Measurements from ENCODE around the gene ZDHHC14. TPM values are rescaled to one million over a fixed set of nuclear protein-coding genes. Genes with fewer than 3 reads are reported as not detected.
"Not testable (repeated sequence)": the region's sequence is repeated elsewhere in the genome, so short reads cannot be mapped to it uniquely, and the experiment has no call there.

ZDHHC14 gene
- total RNA-seq, 1 donor from 2014 or later: 5.1 TPM

- Mint-ChIP-seq H3K4me3 (ENCODE audit: unreplicated experiment) (no peak overlapping the region), H3K36me3 (ENCODE audit: unreplicated experiment) (no peaks in the 10 kb centered on the region), H3K27ac (ENCODE audit: unreplicated experiment) (no peak overlapping the region), H3K27me3 (ENCODE audit: unreplicated experiment) (no peaks in the 10 kb centered on the region), H3K4me1 (ENCODE audit: low read depth, unreplicated experiment) (peaks cover 34% of the 10 kb centered on the region), H3K9me3 (ENCODE audit: unreplicated experiment) (no peaks in the 10 kb centered on the region)
- no peak for DNase-seq
- no peak for TF ChIP-seq CTCF (IDR thresholded peaks at IDR 0.05; ENCODE audit: partially characterized antibody, unreplicated experiment)
Observed at GRCh38 chr6:157459327-157459726, 78.3 kb downstream of the ZDHHC14 start.

- no peak for TF ChIP-seq CTCF (IDR thresholded peaks at IDR 0.05; ENCODE audit: partially characterized antibody, unreplicated experiment)
- DNase-seq: no peak
- Mint-ChIP-seq H3K36me3 (ENCODE audit: unreplicated experiment) (no peaks in the 10 kb centered on the region), H3K4me3 (ENCODE audit: unreplicated experiment) (no peak overlapping the region), H3K4me1 (ENCODE audit: low read depth, unreplicated experiment) (peaks cover 32% of the 10 kb centered on the region), H3K27me3 (ENCODE audit: unreplicated experiment) (no peaks in the 10 kb centered on the region), H3K9me3 (ENCODE audit: unreplicated experiment) (no peaks in the 10 kb centered on the region), H3K27ac (ENCODE audit: unreplicated experiment) (no peak overlapping the region)
Observed at GRCh38 chr6:157460182-157460999, 79.4 kb downstream of the ZDHHC14 start.

GRCh38 chr6:157461000-157461915 lies 80.3 kb downstream of the ZDHHC14 start:
- peaks cover 27% of the 10 kb centered on the region for H3K4me1 Mint-ChIP-seq (ENCODE audit: low read depth, unreplicated experiment)
- no peak overlapping the region for H3K27ac Mint-ChIP-seq (ENCODE audit: unreplicated experiment)
- no peaks in the 10 kb centered on the region for H3K36me3 Mint-ChIP-seq (ENCODE audit: unreplicated experiment)
- no peak for TF ChIP-seq CTCF (IDR thresholded peaks at IDR 0.05; ENCODE audit: partially characterized antibody, unreplicated experiment)
- DNase-seq: no peak
- H3K4me3 Mint-ChIP-seq (ENCODE audit: unreplicated experiment): no peak overlapping the region
- no peaks in the 10 kb centered on the region for H3K27me3 Mint-ChIP-seq (ENCODE audit: unreplicated experiment)
- H3K9me3 Mint-ChIP-seq (ENCODE audit: unreplicated experiment): no peaks in the 10 kb centered on the region

GRCh38 chr6:157462956-157463742 lies 82.2 kb downstream of the ZDHHC14 start:
- H3K36me3 Mint-ChIP-seq (ENCODE audit: unreplicated experiment): no peaks in the 10 kb centered on the region
- TF ChIP-seq CTCF (IDR thresholded peaks at IDR 0.05; ENCODE audit: partially characterized antibody, unreplicated experiment): no peak
- H3K9me3 Mint-ChIP-seq (ENCODE audit: unreplicated experiment): no peaks in the 10 kb centered on the region
- no peak overlapping the region for H3K4me3 Mint-ChIP-seq (ENCODE audit: unreplicated experiment)
- H3K4me1 Mint-ChIP-seq (ENCODE audit: low read depth, unreplicated experiment): peaks cover 23% of the 10 kb centered on the region
- no peaks in the 10 kb centered on the region for H3K27me3 Mint-ChIP-seq (ENCODE audit: unreplicated experiment)
- DNase-seq: no peak
- no peak overlapping the region for H3K27ac Mint-ChIP-seq (ENCODE audit: unreplicated experiment)

GRCh38 chr6:157463743-157464135 lies 82.7 kb downstream of the ZDHHC14 start:
- not testable (repeated sequence) for H3K36me3 Mint-ChIP-seq (ENCODE audit: unreplicated experiment); H3K4me3 Mint-ChIP-seq (ENCODE audit: unreplicated experiment); DNase-seq; H3K27ac Mint-ChIP-seq (ENCODE audit: unreplicated experiment); H3K9me3 Mint-ChIP-seq (ENCODE audit: unreplicated experiment); H3K27me3 Mint-ChIP-seq (ENCODE audit: unreplicated experiment)
- H3K4me1 Mint-ChIP-seq (ENCODE audit: low read depth, unreplicated experiment): peaks cover 22% of the 10 kb centered on the region

Data from glutamatergic neuron (in vitro differentiated cells).